ENCODE results near the gene DICER1.

DICER1 gene

GRCh38 chr14:95040708-95041476 lies 116.4 kb downstream of the DICER1 start:
- TF ChIP-seq OSR1 (CRISPR knock-in tag; IDR thresholded peaks at IDR 0.05) (no peak), ISL1 (CRISPR knock-in tag; IDR thresholded peaks at IDR 0.05) (no peak), GLIS3 (CRISPR knock-in tag; IDR thresholded peaks at IDR 0.05) (no peak), TOX (CRISPR knock-in tag; IDR thresholded peaks at IDR 0.05; ENCODE audit: borderline replicate concordance) (no peak), CSDC2 (CRISPR knock-in tag; IDR thresholded peaks at IDR 0.05) (no peak), PATZ1 (CRISPR knock-in tag; IDR thresholded peaks at IDR 0.05; ENCODE audit: borderline replicate concordance) (no peak), TCF4 (CRISPR knock-in tag; IDR thresholded peaks at IDR 0.05; ENCODE audit: borderline replicate concordance) (no peak)
- ATAC-seq, result no peak

- TF ChIP-seq CSDC2 (CRISPR knock-in tag; IDR thresholded peaks at IDR 0.05) (no peak), PATZ1 (CRISPR knock-in tag; IDR thresholded peaks at IDR 0.05; ENCODE audit: borderline replicate concordance) (no peak), CREB5 (CRISPR knock-in tag; IDR thresholded peaks at IDR 0.05; ENCODE audit: low read depth) (no peak), TCF4 (CRISPR knock-in tag; IDR thresholded peaks at IDR 0.05; ENCODE audit: borderline replicate concordance) (no peak), BACH2 (CRISPR knock-in tag; IDR thresholded peaks at IDR 0.05; ENCODE audit: borderline replicate concordance) (no peak), ZC3H10 (CRISPR knock-in tag; IDR thresholded peaks at IDR 0.05) (no peak), ZNF70 (CRISPR knock-in tag; IDR thresholded peaks at IDR 0.05) (no peak), ARNTL (CRISPR knock-in tag; IDR thresholded peaks at IDR 0.05; ENCODE audit: borderline replicate concordance, low read depth) (no peak), PPARA (CRISPR knock-in tag; IDR thresholded peaks at IDR 0.05; ENCODE audit: borderline replicate concordance) (no peak), RARB (CRISPR knock-in tag; IDR thresholded peaks at IDR 0.05) (no peak), ZFP3 (CRISPR knock-in tag; IDR thresholded peaks at IDR 0.05) (no peak), TSHZ2 (CRISPR knock-in tag; IDR thresholded peaks at IDR 0.05) (no peak), GLIS3 (CRISPR knock-in tag; IDR thresholded peaks at IDR 0.05) (no peak), TOX (CRISPR knock-in tag; IDR thresholded peaks at IDR 0.05; ENCODE audit: borderline replicate concordance) (no peak), ISL1 (CRISPR knock-in tag; IDR thresholded peaks at IDR 0.05) (no peak), OSR1 (CRISPR knock-in tag; IDR thresholded peaks at IDR 0.05) (no peak), ZFP30 (CRISPR knock-in tag; IDR thresholded peaks at IDR 0.05) (no peak), ZNF8 (CRISPR knock-in tag; IDR thresholded peaks at IDR 0.05) (no peak), ESRRG (CRISPR knock-in tag; IDR thresholded peaks at IDR 0.05) (no peak), CSRNP3 (CRISPR knock-in tag; IDR thresholded peaks at IDR 0.05) (no peak)
- no peak for ATAC-seq
Observed at GRCh38 chr14:95039993-95040348, 117.4 kb downstream of the DICER1 start.

Data from SK-N-SH treated with all-trans-retinoic acid at 6 μM for 48 hours (cell line).